ENCODE results near the gene CREBRF.

GRCh38 chr5:173018358-173018757 is 37.8 kb upstream of the CREBRF start:
- TF ChIP-seq CTCF (IDR thresholded peaks at IDR 0.05; ENCODE audit: insufficient read depth, low read length) (no peak), POLR2AphosphoS5 (IDR thresholded peaks at IDR 0.05; ENCODE audit: low read depth) (no peak)

All from HL-60 (cell line).